Measurements from ENCODE around the gene PAX5.
A peak's percentile ranks its signal among the peaks of the same experiment; 100 is the strongest.

Gene PAX5

GRCh38 chr9:36988848-36989247, 45.2 kb downstream of the PAX5 start:
- H3K4me1 Mint-ChIP-seq, result peaks cover 18% of the 10 kb centered on the region
- no peak for ATAC-seq
- H3K36me3 Mint-ChIP-seq, result no peaks in the 10 kb centered on the region

GRCh38 chr9:36987891-36988290, 46.2 kb downstream of the PAX5 start:
- Mint-ChIP-seq H3K36me3 (no peaks in the 10 kb centered on the region), H3K4me3 (no peak overlapping the region), H3K4me1 (peaks cover 18% of the 10 kb centered on the region), H3K9me3 (peaks cover 14% of the 10 kb centered on the region), H3K27ac (no peak overlapping the region)
- peak; percentile 69 for ATAC-seq
- no peak for DNase-seq (ENCODE audit: low spot score in 2 of 2)

More at GRCh38 chr9:36988848-36989247, 45.2 kb downstream of the PAX5 start:
- no peak overlapping the region for H3K27ac Mint-ChIP-seq
- no peak for DNase-seq (ENCODE audit: low spot score in 2 of 2)
- no peak overlapping the region for H3K4me3 Mint-ChIP-seq
- peaks cover 14% of the 10 kb centered on the region for H3K9me3 Mint-ChIP-seq

- peak overlapping the region; percentile 9 for H3K4me3 Mint-ChIP-seq
- H3K27ac Mint-ChIP-seq, result no peak overlapping the region
- H3K36me3 Mint-ChIP-seq, result no peaks in the 10 kb centered on the region
- peaks cover 18% of the 10 kb centered on the region for H3K4me1 Mint-ChIP-seq
- DNase-seq (ENCODE audit: low spot score in 2 of 2) (no peak), ATAC-seq (no peak)
- peaks cover 14% of the 10 kb centered on the region for H3K9me3 Mint-ChIP-seq
Observed at GRCh38 chr9:36987409-36987808, 46.7 kb downstream of the PAX5 start.

- Mint-ChIP-seq H3K9me3 (peaks cover 12% of the 10 kb centered on the region), H3K4me1 (peaks cover 18% of the 10 kb centered on the region), H3K4me3 (peak overlapping the region; percentile 9), H3K36me3 (no peaks in the 10 kb centered on the region), H3K27ac (no peak overlapping the region)
- no peak for ATAC-seq
- DNase-seq (ENCODE audit: low spot score in 2 of 2), result no peak
Observed at GRCh38 chr9:36986468-36987408, 47.3 kb downstream of the PAX5 start.

- ATAC-seq (no peak), DNase-seq (ENCODE audit: low spot score in 2 of 2) (no peak)
- H3K27ac Mint-ChIP-seq, result no peak overlapping the region
- peaks cover 18% of the 10 kb centered on the region for H3K4me1 Mint-ChIP-seq
- H3K36me3 Mint-ChIP-seq, result no peaks in the 10 kb centered on the region
- peaks cover 6% of the 10 kb centered on the region for H3K9me3 Mint-ChIP-seq
- H3K4me3 Mint-ChIP-seq, result no peak overlapping the region
Observed at GRCh38 chr9:36985769-36986467, 48.1 kb downstream of the PAX5 start.

GRCh38 chr9:36985061-36985768, 48.9 kb downstream of the PAX5 start:
- peaks cover 18% of the 10 kb centered on the region for H3K4me1 Mint-ChIP-seq

GRCh38 chr9:36980148-36980974, 53.7 kb downstream of the PAX5 start:
- DNase-seq (ENCODE audit: low spot score in 2 of 2) (no peak), ATAC-seq (no peak)
- Mint-ChIP-seq H3K27ac (no peak overlapping the region), H3K4me3 (no peak overlapping the region), H3K36me3 (peaks cover 8% of the 10 kb centered on the region), H3K9me3 (no peaks in the 10 kb centered on the region), H3K4me1 (peaks cover 2% of the 10 kb centered on the region)

More at GRCh38 chr9:36985061-36985768, 48.9 kb downstream of the PAX5 start:
- H3K36me3 Mint-ChIP-seq, result no peaks in the 10 kb centered on the region
- H3K27ac Mint-ChIP-seq, result no peak overlapping the region
- DNase-seq (ENCODE audit: low spot score in 2 of 2) (no peak), ATAC-seq (no peak)
- H3K9me3 Mint-ChIP-seq, result peaks cover 2% of the 10 kb centered on the region
- H3K4me3 Mint-ChIP-seq, result no peak overlapping the region

- H3K9me3 Mint-ChIP-seq, result no peaks in the 10 kb centered on the region
- H3K4me3 Mint-ChIP-seq, result no peak overlapping the region
- H3K27ac Mint-ChIP-seq, result no peak overlapping the region
Observed at GRCh38 chr9:36976371-36977030, 57.6 kb downstream of the PAX5 start.

GRCh38 chr9:36974731-36975130, 59.3 kb downstream of the PAX5 start:
- Mint-ChIP-seq H3K27ac (no peak overlapping the region), H3K9me3 (no peaks in the 10 kb centered on the region), H3K36me3 (peaks cover 15% of the 10 kb centered on the region), H3K4me1 (no peaks in the 10 kb centered on the region), H3K4me3 (no peak overlapping the region)
- DNase-seq (ENCODE audit: low spot score in 2 of 2), result no peak
- ATAC-seq, result peak; percentile 21

More at GRCh38 chr9:36976371-36977030, 57.6 kb downstream of the PAX5 start:
- ATAC-seq (no peak), DNase-seq (ENCODE audit: low spot score in 2 of 2) (no peak)
- H3K4me1 Mint-ChIP-seq, result no peaks in the 10 kb centered on the region
- peaks cover 15% of the 10 kb centered on the region for H3K36me3 Mint-ChIP-seq

GRCh38 chr9:36971935-36972488, 62.1 kb downstream of the PAX5 start:
- Mint-ChIP-seq H3K4me1 (no peaks in the 10 kb centered on the region), H3K9me3 (no peaks in the 10 kb centered on the region), H3K36me3 (peaks cover 15% of the 10 kb centered on the region), H3K4me3 (no peak overlapping the region), H3K27ac (no peak overlapping the region)
- no peak for DNase-seq (ENCODE audit: low spot score in 2 of 2)
- no peak for ATAC-seq

- ATAC-seq (no peak), DNase-seq (ENCODE audit: low spot score in 2 of 2) (no peak)
- no peaks in the 10 kb centered on the region for H3K9me3 Mint-ChIP-seq
- H3K36me3 Mint-ChIP-seq, result peaks cover 6% of the 10 kb centered on the region
- H3K4me3 Mint-ChIP-seq, result no peak overlapping the region
- H3K4me1 Mint-ChIP-seq, result no peaks in the 10 kb centered on the region
- H3K27ac Mint-ChIP-seq, result no peak overlapping the region
Observed at GRCh38 chr9:36970007-36970888, 63.8 kb downstream of the PAX5 start.

GRCh38 chr9:36969216-36969771, 64.8 kb downstream of the PAX5 start:
- no peaks in the 10 kb centered on the region for H3K9me3 Mint-ChIP-seq
- H3K27ac Mint-ChIP-seq, result peak overlapping the region; percentile 26

More at GRCh38 chr9:36969216-36969771, 64.8 kb downstream of the PAX5 start:
- no peak for DNase-seq (ENCODE audit: low spot score in 2 of 2)
- peaks cover 6% of the 10 kb centered on the region for H3K36me3 Mint-ChIP-seq
- ATAC-seq, result no peak
- no peak overlapping the region for H3K4me3 Mint-ChIP-seq
- no peaks in the 10 kb centered on the region for H3K4me1 Mint-ChIP-seq

All from stimulated activated effector memory CD8-positive, alpha-beta T cell treated with anti-CD3 and anti-CD28 coated beads, Interleukin-12 subunit alpha, Interleukin-12 subunit beta, amount 100 ng/mL, for 72 hours (primary cell).